ENCODE data around the gene CORO7.
"Not testable (repeated sequence)": the region's sequence is repeated elsewhere in the genome, so short reads cannot be mapped to it uniquely, and the experiment has no call there.

CORO7 gene

DNA sequence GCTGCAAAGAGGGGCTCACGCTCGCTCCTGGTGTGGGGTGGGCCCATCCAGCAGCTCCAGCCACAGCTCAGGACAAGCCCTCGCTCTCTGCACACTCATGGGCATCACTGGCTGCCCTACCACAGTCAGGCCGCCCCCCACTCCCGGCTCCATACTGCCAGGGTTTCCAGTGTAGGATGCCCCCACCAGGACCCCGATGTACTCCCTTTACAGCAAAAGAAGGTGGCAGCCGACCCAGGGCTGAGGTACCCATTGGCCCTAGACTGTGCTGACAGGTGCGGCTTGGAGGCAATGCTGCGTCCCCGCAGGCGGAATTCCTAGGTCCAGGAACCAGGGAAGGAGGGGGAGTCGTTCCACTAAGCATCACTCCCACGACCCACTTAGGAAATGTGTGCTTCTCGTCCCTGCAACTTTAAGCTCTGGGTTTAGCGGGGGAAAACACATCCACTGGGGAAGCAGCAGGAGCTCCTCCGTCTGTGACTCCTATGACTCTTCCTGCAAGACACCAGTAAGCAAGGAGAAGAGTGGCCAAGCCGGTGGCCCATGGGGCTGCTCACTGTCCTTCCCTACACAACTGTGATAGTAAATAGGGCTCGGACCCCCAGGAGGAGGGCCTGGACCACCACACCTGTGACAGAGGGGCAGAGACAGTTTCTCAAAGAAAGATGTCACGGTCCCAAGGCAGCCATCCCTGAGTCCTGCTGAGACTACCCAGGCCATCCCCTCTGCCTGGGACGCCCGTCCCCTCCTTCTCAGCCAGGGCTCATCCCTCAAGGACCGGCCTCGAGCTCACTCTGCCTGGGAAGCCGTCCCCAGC is 13.1 kb downstream of the CORO7 start:
- DNase-seq (ENCODE audit: extremely low read depth in 1 of 2, low read depth in 1 of 2): no peak

DNA sequence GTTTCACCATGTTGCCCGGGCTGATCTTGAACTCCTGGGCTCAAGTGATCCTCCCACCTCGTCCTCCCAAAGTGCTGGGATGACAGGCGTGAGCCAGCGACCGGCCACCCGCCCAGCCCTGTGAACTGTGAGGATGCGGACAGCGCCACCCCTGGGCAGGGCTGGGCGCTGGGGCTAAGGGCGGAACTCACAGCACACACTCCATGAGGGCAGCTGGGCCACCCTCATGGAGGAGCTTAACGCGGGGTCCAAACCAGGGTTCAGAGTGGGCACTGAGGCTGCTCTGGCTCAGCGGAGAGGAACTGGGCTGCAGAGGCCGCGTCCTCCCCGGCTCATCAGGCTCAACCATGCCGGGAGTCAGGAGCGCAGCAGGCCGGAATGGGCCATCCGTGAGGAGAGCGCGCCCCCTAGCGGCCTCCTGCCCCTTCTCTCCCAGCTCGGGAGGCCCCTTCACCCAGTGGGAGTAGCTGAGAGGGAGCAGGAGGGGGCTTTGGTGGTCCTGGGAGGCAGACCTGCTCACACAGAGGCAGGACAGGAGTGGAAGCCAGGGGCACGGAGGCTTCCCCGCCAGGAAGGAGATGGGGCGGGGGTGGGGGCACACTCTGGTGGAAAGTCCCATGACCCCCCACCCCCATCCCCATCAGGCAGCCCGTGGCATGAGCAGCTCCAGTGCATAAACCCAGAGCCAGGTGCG is 13.8 kb downstream of the CORO7 start:
- DNase-seq (ENCODE audit: extremely low read depth in 1 of 2, low read depth in 1 of 2): no peak

DNA sequence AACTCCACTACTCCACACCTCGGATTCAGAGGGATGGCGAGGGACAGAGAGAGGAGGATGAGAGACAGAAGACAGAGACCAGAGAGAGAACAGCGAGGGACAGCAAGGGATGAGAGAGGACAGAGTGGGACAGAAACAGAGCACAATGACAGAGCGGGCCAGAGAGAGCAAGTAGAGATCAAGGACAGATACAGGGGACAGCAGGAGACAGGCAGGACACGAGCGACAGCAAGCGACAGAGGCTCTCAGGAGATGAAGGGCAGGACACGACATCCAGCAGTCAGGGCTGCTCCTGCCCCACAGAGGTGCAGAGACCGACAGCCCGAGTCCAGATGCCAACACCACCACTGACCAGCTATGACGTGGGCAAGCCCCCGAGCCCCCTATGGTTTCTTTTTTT is 14.9 kb downstream of the CORO7 start:
- DNase-seq (ENCODE audit: extremely low read depth in 1 of 2, low read depth in 1 of 2): no peak

DNA sequence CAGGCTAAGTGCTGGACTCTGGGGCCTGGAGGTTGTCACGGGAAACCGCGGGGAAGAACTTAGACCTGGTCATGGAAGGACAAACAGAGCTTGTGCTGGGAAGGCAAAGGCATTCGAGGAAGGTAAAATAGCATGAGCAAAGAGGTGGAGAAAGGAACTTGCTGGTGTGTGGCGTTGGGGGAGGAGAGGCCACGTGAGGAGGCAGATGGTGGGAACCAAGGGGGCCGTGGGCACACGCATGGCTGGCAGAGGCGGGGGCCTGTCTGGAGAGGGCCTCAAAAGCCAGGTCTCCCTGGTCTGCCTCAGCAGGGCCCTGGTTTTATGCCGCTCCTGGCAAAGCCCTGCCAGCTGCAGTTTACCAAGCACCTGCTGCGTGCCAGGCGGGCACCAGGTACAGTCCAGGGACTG is 15.3 kb downstream of the CORO7 start:
- no peak for DNase-seq (ENCODE audit: extremely low read depth in 1 of 2, low read depth in 1 of 2)

DNA sequence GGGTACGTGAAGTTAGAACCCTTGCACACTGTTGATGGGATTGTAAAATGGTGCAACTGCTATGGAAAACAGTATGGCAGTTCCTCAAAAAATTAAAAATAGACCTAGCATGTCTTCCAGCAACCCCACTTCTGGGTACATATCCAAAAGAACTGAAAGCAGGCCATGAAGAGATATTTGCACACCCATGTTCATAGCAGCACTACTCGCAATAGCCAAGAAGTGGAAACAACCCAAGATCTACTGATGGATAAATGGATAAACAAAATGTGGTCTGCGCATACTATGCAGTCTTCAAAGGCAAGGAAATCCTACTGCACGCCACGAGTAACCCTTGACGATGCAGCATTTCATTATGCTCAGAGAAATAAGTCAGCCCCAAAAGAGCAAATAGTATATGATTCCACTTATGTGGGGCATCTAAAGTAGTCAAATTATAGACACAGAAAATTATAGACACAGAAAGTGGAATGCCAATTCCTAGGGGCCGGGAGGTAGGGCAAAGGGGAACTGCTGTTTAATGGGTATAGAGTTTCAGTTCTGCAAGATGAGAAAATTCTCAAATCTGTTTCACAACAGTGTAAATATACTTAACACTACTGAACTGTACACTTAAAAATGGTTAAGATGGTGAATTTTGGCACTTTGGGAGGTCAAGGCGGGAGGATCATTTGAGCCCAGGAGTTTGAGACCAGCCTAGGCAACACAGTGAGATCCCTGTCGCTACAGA is 17.2 kb downstream of the CORO7 start:
- DNase-seq (ENCODE audit: extremely low read depth in 1 of 2, low read depth in 1 of 2): no peak

DNA sequence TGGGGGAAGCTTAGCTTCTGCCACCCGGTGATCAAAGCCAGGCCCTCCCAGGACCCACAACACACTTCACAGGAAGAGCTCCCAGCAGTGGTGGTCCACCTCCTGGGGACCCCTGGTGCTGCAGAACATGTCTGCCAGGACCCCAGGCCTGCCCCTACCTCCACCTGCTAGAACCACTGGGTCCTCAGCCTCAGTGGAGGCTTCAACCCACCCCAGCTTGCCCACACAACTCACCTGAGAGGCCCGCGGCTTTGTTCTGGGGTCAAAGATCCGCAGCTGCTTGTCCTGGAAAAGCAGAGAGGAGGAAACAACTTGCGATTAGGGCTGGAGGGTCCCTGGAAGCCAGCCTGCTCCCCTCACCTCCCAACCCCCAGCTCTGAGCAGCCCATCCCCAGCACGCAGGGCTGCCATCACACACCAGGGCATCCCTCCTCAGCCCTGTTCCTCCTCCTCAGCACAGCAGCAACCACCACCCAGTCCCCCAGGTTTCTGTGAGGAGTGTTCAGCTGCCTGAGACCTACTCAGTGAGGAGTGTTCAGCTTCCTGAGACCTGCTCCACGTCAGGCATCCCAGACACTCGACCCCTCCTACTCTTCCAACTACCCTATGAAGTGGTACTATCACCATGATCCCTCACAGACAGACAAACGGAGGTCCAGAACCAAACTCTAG is 21.2 kb downstream of the CORO7 start:
- no peak for DNase-seq (ENCODE audit: extremely low read depth in 1 of 2, low read depth in 1 of 2)

DNA sequence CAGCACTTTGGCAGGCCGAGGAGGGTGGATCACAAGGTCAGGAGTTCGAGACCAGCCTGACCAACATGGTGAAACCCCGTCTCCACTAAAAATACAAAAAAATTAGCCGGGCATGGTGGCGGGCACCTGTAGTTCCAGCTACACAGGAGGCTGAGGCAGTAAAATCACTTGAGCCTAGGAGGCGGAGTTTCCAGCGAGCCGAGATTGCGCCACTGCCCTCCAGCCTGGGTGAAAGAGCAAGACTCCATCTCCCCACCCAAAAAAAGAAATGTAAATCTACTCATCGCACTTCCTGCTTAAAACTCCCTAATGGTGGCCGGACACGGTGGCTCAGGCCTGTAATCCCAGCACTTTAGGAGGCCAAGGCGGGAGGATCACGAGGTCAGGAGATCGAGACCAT is 22.5 kb downstream of the CORO7 start:
- DNase-seq (ENCODE audit: extremely low read depth in 1 of 2, low read depth in 1 of 2): not testable (repeated sequence)

DNA sequence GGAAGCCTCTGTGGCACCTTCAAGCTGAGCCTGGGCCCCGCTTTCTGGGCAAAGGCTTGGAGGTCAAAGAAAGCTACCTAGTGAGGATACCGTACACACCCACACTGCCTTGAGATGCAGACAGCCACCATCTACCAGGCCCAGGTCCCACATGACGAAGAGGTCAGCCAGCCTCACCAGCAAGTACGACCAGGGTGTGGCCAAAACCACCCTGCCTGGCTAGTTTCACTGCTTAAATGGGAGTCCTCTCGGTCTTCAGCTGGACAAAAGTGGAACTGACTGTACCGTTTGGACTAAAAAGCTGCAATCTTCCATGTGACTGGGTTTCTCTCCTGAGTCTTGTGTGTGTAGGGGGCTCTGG is 23.2 kb downstream of the CORO7 start:
- DNase-seq (ENCODE audit: extremely low read depth in 1 of 2, low read depth in 1 of 2): no peak

DNA sequence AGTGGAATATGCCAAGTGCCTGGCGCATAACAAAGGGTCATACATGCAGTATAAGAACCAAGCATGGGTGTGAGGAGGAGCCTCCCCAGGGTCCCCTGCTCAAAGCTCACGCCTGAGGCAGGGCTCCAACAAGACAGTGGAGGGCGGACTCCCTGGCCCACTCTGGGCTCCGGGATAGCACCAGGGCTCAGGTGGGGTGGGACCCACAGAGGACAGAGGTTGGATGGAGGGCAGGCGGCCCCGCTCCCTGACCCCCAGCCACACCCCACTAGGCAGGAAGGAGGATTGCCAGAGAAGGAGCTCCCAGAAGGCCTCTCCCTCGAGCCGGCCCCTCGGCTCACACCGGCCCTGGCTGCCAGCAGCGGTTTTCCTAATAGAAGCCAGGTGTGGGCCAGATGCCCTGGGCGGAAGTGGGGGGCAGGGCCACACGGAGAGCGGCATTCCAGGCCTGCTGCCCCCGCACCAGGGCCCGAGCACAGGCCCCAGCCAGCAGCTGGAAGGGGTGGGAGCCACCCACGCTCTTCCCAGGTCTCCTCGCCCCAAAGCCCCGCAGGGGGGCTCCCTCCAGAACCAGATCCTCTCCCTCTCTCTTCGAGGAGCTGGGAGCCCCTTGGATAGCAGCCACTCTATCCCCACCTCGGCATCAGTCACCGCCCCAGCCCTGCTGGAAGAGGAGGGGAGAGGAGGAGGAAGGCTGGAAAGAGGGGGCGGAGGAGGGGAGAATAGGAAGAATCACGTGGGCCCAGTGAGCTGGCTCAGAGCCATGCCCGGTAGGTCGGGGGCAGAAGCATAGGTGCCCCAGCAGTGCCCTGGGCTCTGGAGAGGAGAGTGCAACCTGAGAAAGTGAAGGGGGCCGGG is 23.8 kb downstream of the CORO7 start:
- DNase-seq (ENCODE audit: extremely low read depth in 1 of 2, low read depth in 1 of 2): no peak

DNA sequence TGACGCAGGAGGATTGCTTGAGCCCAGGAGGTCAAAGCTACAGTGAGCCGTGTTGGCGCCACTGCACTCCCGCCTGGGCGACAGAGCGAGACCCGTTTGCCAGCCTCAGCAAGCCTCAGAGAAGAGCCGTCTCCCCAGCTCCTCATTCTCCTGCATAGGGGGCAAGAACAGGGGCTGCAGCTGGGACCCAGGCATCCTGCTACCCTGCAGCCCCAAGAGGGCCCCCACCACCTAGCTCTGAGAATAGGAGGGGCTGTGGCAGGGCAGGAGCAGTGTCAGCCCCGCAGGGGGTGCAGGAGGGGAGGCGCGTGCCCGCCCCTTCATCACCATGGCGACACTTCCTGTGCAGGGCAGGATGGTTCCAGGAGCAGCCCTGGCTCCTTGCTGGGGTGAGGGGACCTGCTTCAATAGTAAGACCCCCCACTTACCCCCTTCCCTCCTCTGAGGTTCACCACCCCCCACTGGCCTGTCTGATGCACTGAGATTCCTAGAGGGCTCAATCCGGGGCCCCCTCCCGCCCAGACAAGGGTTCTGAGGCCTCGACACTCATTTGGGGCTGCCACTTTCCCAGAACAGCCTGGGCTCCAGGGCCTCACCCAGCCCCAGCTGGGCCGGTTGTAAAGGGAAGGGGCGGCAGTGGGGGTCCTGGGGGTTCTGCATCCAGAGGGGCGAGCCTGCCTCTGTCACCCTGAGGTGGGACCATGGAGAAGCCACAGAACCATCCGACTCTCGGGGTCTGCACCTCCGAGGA is 24.6 kb downstream of the CORO7 start:
- no peak for DNase-seq (ENCODE audit: extremely low read depth in 1 of 2, low read depth in 1 of 2)

DNA sequence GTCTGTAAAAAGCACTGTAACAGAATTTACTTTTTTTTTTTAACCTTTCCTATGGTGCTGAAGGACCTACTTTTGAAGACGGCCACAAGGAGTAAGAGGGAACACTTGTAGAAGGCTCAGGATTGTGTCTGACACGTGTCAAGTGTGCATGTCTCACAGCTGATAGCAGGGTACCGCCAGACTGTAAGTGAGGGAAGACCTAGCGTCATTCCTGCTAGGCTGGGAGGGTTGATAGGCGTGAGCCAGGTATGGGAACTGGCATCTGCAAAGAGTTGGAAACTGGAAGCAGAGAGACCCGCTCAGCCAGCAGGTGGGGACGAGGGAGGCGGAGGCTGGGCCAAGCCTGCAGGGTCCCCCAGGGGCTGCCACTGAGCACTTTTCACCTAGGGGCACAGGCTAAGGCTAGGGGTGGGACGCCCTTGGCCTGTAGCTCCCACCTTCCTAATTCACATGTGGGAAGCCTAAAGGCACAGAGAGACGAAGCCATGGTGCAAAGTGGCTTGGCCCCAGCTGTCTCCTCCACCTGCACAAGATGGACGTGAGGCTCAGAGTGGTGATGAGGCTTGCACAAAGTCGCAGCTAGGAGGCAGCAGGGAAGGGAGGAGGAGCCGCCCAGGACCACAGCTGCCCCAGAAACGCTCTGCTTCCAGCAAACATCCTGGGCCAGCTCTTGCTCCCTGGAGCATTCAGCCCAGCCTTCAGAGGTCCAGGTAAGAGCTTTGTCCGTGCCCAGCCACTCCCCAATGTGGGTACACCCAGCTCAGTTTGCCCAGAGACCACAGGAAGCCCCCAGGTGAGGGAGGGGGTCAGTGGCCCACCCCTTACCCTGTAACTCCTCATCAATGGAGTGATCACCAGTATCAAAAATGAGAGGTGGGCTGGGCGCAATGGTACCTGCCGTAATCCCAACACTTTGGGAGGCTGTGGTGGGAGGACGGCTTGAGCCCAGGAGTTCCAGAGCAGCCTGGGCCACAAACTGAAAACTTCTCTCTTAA is 25.8 kb downstream of the CORO7 start:
- no peak for DNase-seq (ENCODE audit: extremely low read depth in 1 of 2, low read depth in 1 of 2)

DNA sequence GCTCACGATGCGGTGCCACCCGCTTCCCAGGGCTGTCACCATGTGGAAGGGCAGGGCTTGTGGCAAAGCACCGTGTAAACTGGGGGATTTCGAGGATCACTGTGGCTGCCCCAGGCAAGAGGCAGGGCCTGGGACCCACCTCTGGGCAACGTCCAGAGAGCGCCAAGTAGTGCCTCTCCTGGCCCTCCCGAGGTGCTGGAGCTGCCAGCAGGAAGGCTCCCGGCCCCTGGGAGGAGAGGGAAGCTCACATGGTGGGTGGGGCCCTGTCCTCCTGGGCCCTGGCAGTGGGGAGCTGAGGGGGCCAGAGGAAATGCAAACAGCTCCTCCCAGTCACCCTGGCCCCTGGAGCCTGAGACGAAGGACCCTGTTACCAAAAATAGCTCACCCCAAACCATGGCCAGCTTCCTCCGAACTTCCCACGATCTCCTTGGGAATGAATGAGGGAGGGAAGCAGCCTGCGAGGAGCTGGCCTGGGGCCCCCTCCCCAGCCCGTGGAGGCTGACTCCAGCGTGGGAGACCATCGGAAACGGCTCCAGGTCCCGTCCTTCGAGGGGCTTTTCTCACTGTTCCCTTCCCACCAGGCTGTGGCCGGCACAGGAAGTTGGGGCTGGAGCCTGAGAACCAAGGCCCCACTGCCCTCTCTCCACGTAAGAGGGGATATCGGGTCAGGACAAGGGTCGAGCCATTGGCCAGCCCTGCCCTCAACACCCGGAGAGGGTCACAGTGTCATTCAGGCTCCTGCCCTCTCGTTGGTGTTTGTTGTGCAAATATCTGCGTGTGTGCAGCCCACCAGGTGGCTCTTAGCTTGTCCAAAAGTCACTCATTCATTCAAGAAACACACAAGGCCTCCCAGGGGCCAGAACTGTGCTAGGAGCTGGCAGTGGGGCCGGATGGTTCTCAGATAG is 27.1 kb downstream of the CORO7 start:
- no peak for DNase-seq (ENCODE audit: extremely low read depth in 1 of 2, low read depth in 1 of 2)

DNA sequence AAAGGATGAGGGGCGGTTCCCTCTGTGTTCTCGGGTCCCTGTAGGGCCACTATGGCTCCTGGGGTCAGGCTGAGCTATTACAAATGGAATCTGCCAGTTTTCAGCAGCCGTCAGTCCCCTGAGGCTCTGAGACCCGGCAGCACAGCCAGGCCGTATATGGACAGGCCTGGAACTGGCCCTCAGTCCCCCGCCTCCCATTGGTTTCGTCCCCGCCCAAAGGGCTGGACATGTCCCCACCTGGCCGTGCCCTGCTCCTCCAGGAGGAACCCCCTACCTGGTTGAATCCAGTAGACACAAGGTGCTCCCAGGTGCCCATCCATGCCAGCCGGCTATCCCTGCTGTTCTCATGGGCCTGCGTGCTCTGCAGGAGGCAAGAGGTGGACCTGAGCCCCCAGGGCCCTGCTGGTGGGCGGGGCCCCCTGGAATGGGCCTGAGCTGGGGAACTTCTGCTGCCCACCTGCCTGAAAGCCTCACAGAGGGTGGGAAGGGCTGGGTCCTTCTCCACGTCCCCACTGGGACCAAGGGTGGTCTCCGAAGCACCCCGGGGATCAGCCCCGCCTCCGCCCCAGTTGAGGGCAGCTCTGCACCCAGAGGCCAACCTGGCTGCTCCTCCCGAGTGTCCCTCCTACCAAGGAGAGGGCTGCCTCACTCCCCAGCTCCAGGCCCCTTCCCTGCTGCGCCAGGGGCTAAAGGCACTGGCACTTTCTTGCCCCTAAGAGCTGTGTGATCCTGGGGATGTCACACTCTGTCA is 27.9 kb downstream of the CORO7 start:
- no peak for DNase-seq (ENCODE audit: extremely low read depth in 1 of 2, low read depth in 1 of 2)

DNA sequence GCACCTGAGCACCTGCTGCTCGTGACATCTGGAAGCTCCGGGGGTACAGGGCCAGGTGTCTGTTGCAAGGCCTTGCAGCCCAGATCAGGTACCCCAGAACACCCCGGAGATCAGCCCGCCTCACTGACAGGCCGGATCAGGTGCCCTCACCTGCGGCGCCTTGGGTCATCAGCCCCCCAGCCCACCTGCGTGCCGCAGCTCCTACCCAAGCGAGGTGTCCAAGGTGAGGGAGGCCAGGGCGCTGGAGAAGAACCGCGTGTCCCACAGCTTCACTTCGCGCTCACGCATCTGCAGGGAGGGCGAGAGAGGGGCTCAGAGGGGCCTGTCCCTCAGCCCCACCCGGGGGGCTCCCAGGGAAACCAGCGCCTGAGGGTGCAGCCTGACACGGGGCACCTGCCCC is 28.6 kb downstream of the CORO7 start:
- DNase-seq (ENCODE audit: extremely low read depth in 1 of 2, low read depth in 1 of 2): no peak

DNA sequence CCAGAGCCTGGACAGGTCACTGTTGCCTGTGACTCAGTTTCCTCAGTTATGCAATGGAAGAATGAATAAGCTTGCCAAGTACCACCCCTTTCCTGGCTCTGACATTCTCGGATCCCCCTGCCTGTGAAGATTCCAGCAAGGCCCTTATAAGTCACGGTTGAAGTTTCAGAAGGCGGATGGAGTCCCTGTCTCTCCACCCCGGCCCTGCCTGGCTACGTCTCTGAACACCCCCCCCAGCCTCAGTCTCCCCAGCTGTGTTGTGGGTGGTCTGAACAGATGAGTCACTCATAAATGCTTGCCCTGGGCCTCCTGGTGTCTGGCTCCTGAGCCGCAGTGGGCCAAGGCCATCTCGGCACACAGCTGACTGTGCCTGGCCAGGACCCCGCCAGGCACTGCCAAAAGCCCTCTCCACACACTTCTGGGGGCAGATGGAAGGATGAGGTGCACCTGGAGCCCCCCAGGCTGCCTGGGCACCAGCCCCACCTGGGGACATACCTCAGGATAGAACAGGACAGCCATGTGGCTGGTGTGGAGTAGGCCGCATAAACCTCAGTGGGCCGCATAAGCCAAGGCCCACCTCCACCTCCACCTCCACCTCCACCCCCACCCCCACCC is 29.3 kb downstream of the CORO7 start:
- DNase-seq (ENCODE audit: extremely low read depth in 1 of 2, low read depth in 1 of 2): no peak

DNA sequence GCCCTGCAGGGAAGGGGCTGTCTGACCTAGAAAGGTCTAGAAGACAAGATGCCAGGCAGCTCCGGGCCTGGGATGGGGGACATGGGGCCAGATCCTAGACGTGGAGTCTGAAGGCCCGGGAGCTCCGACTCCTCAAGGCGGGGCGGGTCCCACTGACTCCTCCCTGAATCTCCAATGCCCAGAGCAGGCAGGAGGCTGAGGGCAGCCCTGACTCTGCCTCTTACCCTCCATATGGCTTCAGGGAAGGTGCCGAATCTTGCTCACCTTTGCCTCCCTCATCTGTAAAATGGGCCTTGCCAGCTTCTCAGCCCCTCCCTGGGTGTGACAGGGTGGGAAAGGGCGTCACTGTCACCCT is 30.0 kb downstream of the CORO7 start:
- DNase-seq (ENCODE audit: extremely low read depth in 1 of 2, low read depth in 1 of 2): no peak
